ENCODE measurements around the gene EFNA4. TPM values are rescaled to one million over a fixed set of nuclear protein-coding genes. Genes with fewer than 3 reads are reported as not detected.

Gene EFNA4
- polyA plus RNA-seq, 1 of the 3 experiments (the other 2 are of a cell fraction) = 17.7 TPM

DNA sequence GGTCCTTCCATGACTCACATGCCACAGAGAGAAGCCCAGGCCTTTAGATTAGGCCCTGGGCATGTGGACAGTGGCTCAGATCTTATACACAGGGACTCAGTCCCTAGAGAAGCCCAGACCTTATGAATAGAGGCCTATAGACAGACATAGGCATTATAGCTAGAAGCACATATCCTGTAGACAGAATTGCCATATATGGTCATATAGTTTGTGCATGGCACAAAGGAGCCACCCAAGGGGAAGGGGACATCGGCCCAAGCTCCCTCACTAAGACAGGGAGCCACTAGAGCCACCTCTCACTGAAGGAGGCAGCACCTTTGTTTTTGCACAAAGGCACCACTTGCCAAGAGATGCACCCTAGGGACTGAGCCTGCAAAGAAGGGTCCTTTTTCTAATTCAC, 12.8 kb downstream of the EFNA4 start (continued):
- TF ChIP-seq, protein P1, sequence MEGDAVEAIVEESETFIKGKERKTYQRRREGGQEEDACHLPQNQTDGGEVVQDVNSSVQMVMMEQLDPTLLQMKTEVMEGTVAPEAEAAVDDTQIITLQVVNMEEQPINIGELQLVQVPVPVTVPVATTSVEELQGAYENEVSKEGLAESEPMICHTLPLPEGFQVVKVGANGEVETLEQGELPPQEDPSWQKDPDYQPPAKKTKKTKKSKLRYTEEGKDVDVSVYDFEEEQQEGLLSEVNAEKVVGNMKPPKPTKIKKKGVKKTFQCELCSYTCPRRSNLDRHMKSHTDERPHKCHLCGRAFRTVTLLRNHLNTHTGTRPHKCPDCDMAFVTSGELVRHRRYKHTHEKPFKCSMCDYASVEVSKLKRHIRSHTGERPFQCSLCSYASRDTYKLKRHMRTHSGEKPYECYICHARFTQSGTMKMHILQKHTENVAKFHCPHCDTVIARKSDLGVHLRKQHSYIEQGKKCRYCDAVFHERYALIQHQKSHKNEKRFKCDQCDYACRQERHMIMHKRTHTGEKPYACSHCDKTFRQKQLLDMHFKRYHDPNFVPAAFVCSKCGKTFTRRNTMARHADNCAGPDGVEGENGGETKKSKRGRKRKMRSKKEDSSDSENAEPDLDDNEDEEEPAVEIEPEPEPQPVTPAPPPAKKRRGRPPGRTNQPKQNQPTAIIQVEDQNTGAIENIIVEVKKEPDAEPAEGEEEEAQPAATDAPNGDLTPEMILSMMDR (IDR thresholded peaks at IDR 0.05) = no peak
- no peak for TF ChIP-seq RXRA (IDR thresholded peaks at IDR 0.05; ENCODE audit: borderline replicate concordance, low read depth)

- 88% methylated on average over 3 of the region's 3 CpGs for WGBS (ENCODE audit: low lambda C conversion rate)
These were observed 13.8 kb downstream of the EFNA4 start for GRCh38 chr1:155077346-155077745.

More at GRCh38 chr1:155077346-155077745, 13.8 kb downstream of the EFNA4 start:
- Histone ChIP-seq H3K27ac (ENCODE audit: low read depth in 2 of 2, low read length in 1 of 2) (no peak overlapping the region), H3K9ac (no peak overlapping the region), H3K4me2 (no peak overlapping the region), H3K4me1 (ENCODE audit: control insufficient read depth in 1 of 2, insufficient read depth in 2 of 2, low read depth in 1 of 2, low read length in 1 of 2) (peaks cover 15 to 16% of the 10 kb centered on the region in 2 experiments; a peak in 2 of 4 replicates), H3K36me3 (replicated peaks in 1 of 2; ENCODE audit: control insufficient read depth in 1 of 2, insufficient read depth in 2 of 2, low read length in 1 of 2) (no peaks in the 10 kb centered on the region), H4K20me1 (ENCODE audit: insufficient read depth) (no peaks in the 10 kb centered on the region), H3K9me2 (no peaks in the 10 kb centered on the region), H2AFZ (ENCODE audit: low read depth) (no peak overlapping the region), H3K4me3 (ENCODE audit: low read depth in 2 of 2, low read length in 1 of 2) (no peak overlapping the region), H3F3A (replicated peaks; ENCODE audit: insufficient read depth) (peaks cover 12% of the 10 kb centered on the region), H3K9me3 (no peaks in the 10 kb centered on the region), H3K27me3 (ENCODE audit: insufficient read depth) (peaks cover 23% of the 10 kb centered on the region), H3K79me2 (ENCODE audit: insufficient read depth) (no peaks in the 10 kb centered on the region)
- TF ChIP-seq REST (IDR thresholded peaks at IDR 0.05; ENCODE audit: low read depth, low read length) (no peak), NRF1 (IDR thresholded peaks at IDR 0.05; ENCODE audit: low read depth, low read length) (no peak), MEF2A (IDR thresholded peaks at IDR 0.05; ENCODE audit: borderline replicate concordance, low read depth) (no peak), YY1 (IDR thresholded peaks at IDR 0.05; ENCODE audit: low read depth) (no peak), RFX5 (IDR thresholded peaks at IDR 0.05; ENCODE audit: low read length) (no peak), POLR2AphosphoS5 (IDR thresholded peaks at IDR 0.05; ENCODE audit: low read depth, low read length) (no peak), RCOR1 (IDR thresholded peaks at IDR 0.05; ENCODE audit: low read length) (no peak), TCF12 (IDR thresholded peaks at IDR 0.05) (no peak), ELF1 (IDR thresholded peaks at IDR 0.05) (no peak), SIN3A (IDR thresholded peaks at IDR 0.05; ENCODE audit: borderline replicate concordance, low read depth, low read length) (no peak), NFIC (IDR thresholded peaks at IDR 0.05; ENCODE audit: borderline replicate concordance) (no peak)
- TF ChIP-seq, protein P2, sequence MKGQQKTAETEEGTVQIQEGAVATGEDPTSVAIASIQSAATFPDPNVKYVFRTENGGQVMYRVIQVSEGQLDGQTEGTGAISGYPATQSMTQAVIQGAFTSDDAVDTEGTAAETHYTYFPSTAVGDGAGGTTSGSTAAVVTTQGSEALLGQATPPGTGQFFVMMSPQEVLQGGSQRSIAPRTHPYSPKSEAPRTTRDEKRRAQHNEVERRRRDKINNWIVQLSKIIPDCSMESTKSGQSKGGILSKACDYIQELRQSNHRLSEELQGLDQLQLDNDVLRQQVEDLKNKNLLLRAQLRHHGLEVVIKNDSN (IDR thresholded peaks at IDR 0.05; ENCODE audit: borderline replicate concordance, low read depth) = no peak
- TF ChIP-seq, protein P3, sequence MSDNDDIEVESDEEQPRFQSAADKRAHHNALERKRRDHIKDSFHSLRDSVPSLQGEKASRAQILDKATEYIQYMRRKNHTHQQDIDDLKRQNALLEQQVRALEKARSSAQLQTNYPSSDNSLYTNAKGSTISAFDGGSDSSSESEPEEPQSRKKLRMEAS (IDR thresholded peaks at IDR 0.05; ENCODE audit: low read depth) = no peak
- TF ChIP-seq, protein P1 (IDR thresholded peaks at IDR 0.05) = no peak
- TF ChIP-seq, protein P4, sequence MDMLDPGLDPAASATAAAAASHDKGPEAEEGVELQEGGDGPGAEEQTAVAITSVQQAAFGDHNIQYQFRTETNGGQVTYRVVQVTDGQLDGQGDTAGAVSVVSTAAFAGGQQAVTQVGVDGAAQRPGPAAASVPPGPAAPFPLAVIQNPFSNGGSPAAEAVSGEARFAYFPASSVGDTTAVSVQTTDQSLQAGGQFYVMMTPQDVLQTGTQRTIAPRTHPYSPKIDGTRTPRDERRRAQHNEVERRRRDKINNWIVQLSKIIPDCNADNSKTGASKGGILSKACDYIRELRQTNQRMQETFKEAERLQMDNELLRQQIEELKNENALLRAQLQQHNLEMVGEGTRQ (IDR thresholded peaks at IDR 0.05; ENCODE audit: borderline replicate concordance, low read depth, low read length) = no peak
- no peak for DNase-seq
- ChIA-PET CTCF (interaction anchor here (1.4 to 29.9 kb wide), 4 partner anchors 12 to 60 kb away, joined by 3 to 573 read pairs (median 62); partner anchors contain the start of genes ADAM15, DCST1, DCST2 and EFNA4), POLR2A (no interaction called here)
